Astrocyte (in vitro differentiated cells and primary cell): ENCODE measurements around the gene BICRA.

ENCODE experiments used
- CTCF ChIP-seq: IDR thresholded peaks from 2 replicates; pipeline ENCODE4 v1.5.1; 2011; ENCODE audit warnings: low read depth, mild to moderate bottlenecking, inconsistent platforms, low read length, moderate library complexity; ENCODE audit not compliant: insufficient read depth
- EZH2 ChIP-seq: IDR thresholded peaks from 2 replicates; pipeline ENCODE4 v1.6.1; 2012; ENCODE audit warnings: mild to moderate bottlenecking, low read length, inconsistent platforms; ENCODE audit not compliant: insufficient read depth

DNA sequence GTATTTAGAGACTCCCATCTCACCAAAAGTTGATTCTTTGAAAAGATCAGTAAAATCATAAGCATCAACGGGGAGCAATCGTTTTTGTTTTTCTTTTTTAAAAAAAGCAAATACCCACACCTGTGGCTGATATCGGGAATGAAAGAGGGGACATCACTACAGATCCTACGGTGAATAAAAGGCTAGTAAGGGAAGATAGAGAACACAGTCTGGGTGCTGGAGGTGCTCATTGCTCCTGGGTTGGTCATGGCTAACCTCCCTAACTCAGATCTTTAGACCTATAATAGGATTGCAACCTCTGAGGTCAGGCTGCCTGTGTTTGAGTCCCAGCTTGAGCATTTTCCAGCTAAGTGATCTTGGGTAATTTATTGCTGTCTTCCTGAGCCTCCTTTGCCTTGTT is 105.4 kb downstream of the BICRA start:
- TF ChIP-seq CTCF (no peak), EZH2 (no peak)
